GM15510 (cell line): Measurements from ENCODE around the gene SLC25A21.

Source experiments
- POLR2A ChIP-seq: IDR thresholded peaks from 3 replicates; pipeline ENCODE4 v1.6.1; 2011; ENCODE audit warnings: borderline replicate concordance; ENCODE audit not compliant: insufficient read length; ENCODE audit errors: extremely low read depth

SLC25A21 gene

DNA sequence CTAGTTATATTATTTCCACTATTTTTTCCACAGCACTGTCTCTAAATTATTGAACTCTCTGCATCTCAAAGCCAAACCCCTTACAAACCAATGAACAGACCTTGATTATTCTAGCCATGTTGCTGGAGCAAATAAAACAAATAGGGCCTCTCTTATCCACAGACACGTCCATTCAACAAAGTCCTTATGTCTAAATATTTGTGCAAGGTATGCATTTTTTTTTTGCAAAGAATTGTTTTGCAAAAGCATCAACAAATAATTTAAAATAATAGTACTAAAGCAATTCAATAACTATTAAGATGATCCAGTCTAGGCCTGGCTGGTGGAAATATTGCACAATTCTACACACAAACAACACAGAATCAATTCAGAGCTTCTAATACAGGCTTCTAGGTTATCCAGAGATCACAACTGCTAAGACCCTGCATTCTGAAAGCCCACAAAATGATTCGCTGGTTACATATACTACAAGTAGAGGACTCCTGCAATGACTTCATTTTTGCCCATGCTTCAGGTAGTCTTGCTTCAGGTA lies 221.0 kb downstream of the SLC25A21 start:
- TF ChIP-seq POLR2A, result no peak

DNA sequence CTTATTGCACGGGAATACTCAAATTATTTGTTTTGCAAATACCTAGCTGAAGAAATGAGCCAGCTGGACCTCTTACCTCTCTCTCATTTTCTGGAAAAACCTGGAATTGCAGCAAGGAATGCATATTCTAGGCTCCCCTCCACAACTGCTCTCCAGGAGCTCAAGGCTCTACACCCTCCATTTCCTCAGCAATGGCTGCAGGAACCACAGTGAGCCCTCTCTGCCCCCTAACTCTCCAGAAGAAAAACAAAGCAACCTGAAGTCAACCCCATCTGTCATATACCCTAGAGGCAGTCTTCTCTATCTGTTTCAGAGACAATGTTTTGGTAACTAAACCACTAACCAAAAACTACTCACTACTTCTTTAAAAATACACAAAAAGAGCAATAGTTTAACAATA lies 221.6 kb downstream of the SLC25A21 start:
- no peak for TF ChIP-seq POLR2A

DNA sequence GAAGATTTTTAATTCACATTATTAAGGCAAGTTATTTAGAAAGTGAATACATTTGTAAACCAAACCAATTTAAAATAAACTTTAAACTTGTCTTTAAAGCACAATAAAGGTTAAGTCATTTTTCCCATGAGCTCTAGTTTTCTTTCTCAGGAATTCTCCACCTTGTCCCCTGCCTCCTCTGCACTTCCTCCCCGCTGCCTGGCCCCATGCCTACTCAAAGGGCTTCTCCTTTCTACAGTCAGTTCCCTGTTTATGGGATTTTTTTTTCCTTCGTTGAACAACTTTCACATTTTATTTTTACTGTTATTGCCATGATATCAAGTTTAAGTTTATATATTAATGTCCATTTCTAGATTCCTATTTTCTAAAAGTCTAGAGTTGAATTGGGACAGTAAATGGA lies 223.0 kb downstream of the SLC25A21 start:
- no peak for TF ChIP-seq POLR2A

DNA sequence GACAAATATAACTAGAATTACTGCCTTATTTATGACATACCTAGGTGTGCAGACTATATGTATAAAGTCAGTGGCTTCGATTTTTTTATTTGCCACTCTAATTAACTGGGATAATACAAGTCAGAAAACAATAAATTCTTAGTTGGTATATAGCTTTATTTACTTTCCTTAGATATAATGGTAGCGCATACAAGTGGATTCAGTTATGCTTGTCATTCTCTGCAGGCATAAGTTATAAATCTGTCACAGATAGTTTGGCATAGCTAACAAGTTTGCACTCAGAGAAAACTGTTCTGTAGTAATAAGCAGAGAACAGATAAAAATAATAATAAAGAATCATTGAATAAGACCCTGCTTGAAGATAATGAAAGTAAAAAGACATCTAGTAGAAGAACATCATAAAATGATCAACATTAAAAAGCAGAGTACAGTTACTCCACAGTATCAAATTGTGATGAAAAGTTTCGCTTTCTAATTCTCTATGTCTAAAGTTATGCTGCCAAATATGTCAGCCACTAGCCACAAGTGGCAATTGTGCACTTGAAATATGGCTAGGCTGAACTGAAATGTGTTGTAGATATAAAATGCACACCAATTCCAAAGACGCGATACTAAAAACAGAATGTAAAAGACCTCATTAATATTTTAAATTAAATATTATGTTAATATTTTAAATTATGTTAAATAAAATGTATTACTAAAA lies 224.1 kb downstream of the SLC25A21 start:
- TF ChIP-seq POLR2A, result no peak

DNA sequence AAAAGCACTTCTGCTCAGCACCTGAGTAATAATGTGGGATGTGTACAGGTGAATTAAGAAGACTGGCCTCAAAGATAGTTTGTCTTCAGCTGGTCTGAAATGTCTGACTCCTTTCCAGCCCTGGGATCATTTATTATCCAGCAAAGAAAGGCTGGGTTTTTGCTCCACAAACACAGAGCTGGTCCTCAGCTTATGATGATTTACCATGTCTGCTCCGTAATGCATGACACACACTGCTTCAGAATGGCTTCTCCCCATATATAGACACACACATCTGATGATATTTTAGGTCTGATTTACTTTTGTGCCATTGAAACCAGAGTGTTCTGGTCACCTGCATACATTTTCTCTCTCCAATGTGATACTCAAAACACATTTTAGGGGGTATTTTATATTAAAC lies 225.0 kb downstream of the SLC25A21 start:
- TF ChIP-seq POLR2A, result no peak

DNA sequence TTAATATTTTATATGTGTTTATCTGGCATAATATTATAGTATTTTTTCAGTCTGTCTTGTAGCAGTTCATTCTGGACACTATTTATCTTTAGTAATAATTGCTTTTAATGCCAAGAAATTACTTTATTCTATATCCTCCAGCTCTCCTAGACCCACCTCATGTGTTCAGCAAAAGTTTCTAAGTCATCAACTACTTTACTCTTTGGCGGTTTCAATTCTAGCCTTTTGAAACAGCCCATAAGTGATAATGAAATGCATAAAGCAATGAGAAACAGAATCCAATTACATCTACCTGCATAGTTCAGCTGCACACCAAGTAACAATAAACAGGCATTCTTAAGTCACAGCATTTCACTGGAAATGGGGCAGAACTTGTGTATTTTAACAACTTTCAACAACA lies 225.5 kb downstream of the SLC25A21 start:
- TF ChIP-seq POLR2A, result no peak

DNA sequence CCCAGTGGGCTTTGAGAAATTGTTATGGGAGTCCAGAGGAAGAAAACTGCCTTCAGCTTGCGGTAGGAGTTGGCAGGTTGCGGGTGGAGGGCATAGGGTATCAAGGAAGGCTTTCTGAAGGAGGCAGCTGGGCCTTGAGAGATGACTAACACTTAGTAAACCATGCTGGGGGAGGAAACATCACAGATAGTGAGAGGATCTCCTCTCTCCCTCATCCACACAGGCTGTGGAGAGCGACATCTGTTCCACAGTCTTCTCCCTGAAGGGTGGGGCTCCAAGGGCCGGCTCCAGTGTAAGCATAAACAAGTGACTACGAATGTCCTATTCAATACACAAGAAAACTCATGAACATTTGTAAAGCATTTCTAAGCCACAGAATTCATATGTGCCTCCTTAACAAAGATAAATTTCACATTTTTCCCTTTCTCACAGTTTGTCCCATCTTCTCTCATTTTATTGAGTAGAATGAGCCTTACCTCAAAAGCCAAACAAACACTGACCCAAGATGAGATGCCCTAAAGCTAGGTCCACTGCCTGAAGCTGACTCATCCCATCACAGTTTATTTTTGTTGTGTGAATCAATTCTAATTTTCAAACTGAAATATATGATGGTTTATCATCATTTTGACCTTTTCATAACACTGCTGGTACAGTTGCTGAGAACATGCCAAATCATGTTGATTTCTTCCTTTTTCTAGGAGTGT lies 227.9 kb downstream of the SLC25A21 start:
- no peak for TF ChIP-seq POLR2A

DNA sequence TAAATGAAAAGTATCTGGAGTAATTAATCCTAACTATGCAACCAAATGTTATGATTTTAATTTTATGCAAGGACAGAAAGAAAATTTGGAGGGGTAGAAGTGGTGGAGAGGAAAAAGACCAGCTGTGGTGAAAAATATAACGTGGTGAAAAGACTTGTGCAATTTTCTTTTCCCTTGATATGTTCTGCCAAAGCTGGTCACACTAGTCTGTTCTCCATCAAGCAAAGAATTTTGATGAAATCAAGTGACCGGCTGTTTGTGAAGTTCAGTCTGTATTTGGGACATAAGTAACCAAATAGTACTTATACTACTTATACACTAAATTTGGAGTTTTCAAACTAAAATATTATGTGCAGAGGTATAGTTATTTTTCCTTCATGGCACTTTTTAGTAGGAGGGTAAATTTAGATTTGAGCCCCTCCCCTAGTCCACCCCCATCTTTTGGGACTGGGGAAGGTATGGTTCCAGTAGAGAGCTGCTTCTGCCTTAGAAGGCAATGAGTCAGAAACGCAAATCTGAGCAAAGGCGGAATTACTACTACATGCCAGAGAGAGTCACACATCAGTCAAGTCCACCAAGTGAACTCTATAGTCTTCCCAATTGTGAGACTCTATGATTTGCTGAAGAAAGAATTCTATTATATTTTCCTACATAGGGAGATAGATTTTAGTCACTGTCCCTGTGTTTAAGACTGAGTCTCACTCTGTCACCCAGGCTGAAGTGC lies 229.7 kb downstream of the SLC25A21 start:
- no peak for TF ChIP-seq POLR2A

DNA sequence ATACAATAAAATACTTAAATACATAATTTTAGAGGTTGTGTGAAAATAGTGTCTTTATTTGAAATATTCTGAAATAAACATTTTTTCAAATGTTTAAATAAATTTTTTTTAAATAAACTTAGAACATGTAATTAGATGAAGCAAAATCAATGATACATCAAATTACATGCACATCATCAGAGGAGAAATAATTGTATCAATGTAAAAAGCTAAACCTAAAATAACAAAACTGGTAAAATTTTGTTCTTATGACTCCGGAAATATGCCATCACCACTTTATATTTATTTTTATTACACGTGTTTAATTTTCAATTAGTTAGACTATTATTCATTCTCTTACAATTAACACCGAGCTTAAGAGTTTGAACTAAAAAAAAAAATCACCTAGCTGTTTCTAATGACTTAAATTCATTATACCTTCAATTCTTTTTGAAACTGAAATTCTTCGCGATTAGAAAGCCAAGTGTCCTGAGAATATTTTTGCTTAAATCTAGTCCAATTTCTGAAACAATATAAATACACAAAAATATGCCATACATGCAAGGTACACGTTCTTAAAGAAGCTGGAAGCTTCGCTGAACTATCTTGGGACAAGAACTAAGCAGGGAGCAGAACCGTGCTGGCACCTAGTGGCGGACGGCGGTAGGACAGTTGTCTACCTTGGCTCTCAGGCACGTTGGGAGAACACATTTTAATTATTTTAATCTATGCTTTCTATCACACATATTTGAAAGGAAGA lies 230.5 kb downstream of the SLC25A21 start:
- TF ChIP-seq POLR2A, result no peak

DNA sequence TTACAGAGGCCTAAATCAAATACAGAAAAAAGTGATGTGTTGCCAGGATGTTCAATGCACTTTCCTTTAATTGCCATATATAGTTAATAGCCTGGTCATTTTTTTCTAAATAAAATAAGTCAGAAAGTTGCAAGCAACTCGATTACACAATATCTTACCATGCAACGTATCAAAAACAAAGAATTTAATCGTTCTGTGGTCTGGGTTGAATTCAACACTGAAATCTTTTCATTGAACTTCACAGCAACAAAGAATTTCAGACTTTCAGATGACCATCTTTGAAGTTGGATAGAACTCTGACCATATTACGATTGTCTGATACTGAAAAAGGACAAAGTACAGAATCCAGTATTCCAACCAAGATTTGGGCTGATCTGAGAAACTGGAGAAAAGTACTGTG lies 231.9 kb downstream of the SLC25A21 start:
- no peak for TF ChIP-seq POLR2A

DNA sequence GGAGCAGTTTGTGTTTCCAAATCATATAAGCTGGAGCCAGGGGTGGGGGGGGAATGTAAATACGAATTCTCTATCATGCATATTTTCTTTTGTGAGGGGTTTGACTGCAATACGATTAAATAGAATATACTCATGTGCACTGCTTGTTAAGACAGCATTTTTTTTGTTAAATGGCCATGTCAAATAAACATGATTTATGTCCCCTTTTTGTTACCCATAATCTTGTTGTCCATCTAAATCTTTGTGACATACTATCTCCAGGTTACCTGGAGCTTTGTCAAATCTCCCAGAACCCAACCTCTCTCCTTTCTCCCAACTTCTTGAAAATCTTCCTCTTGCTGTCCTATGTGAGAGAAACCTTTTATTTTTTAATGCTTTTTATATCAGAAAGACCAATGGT lies 233.1 kb downstream of the SLC25A21 start:
- no peak for TF ChIP-seq POLR2A

DNA sequence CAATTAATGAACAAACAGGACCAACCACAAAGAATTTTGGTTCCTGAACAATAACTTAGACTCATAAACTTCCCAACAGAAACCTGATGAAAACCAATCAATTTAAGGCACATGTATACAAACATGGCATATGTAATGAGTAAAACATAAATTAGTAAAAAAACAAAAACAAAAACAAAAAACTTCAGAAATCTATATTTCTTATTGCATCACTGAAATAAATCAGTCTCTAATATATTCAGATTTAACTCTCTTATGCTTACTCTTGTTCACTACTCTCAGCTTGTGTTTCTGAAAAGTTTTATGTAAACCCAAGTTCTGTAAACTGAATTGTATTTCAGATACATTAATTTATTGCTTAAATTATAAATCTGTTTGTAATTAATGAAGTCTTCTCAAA lies 233.7 kb downstream of the SLC25A21 start:
- TF ChIP-seq POLR2A, result no peak

DNA sequence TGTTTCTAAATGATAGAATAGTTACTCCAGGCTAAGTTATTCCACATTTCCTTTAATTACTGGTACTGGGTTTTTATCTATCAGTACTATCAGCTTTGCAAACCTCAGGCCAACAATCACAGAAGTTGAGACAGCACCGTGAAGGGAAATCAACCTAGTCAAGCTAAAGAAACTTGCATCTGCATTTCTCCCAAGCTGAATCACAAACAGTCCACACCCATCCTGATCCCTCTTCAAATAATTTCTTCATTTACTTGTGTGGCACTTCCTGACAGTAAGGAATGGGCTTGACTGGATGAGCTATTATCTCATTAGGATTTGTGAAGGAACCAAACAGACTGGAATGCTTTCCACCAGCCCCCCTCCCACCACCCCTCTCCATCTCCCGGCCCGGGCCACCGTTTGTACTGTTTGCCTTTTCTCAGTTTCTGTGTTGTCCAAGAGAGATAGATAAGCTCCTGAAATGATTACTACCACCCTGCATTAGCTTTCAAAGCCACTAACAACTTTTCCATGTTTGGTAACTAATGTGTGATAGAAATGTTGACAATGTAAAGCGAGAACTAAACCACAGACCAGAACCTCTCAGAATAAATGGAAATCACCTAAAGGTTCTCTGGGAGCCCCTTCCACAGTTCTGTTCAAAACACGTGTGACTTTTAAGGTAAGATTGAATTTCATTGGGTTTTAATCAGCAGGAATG lies 236.3 kb downstream of the SLC25A21 start:
- TF ChIP-seq POLR2A, result no peak

DNA sequence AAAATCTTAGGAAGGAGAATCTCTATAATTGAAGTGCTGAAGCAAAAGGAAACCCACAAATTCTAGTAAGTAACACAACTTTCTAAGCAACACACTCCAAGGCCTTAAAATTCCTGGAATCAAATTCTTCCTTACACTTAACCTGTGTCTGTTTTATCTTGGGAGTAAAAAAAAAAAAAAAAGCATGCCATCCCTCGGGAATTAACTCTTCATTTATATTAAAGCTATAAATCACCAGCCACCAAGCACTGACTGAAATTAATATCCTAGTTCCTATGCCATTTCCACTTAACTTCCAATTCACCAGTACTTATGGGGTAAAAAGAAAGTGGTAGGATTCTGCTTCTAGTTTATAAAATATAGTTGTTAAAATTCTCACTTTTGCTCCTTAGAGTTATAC lies 238.1 kb downstream of the SLC25A21 start:
- TF ChIP-seq POLR2A, result no peak
